OCI-LY3 (cell line): ENCODE data around the gene PNLIPRP1.

Experiments used
- H2AFZ ChIP-seq: fragments of 200-600, 300-600 bp; shearing (Covaris generic); 2 replicates; pipeline ENCODE4 v1.6.0; 2014; ENCODE audit warnings: antibody characterized with exemption, low read depth, low read length
- H3K27ac ChIP-seq: fragments of 200-600, 300-600 bp; sonication (generic); 2 replicates; pipeline ENCODE4 v1.5.1; 2014; ENCODE audit warnings: mild to moderate bottlenecking, low read length, moderate library complexity, mixed read lengths
- H3K27me3 ChIP-seq: fragments of 200-600, 300-600 bp; sonication (generic); 2 replicates; pipeline ENCODE4 v1.6.1; 2014; ENCODE audit warnings: low read depth, low read length, mixed read lengths
- H3K36me3 ChIP-seq: fragments of 200-600, 300-600 bp; sonication (generic); replicated peaks from 2 replicates; pipeline ENCODE3; 2014; ENCODE audit warnings: low read depth, low read length, mixed read lengths
- H3K4me1 ChIP-seq: fragments of 300-600, 200-600 bp; sonication (generic); 2 replicates; pipeline ENCODE4 v1.6.1; 2014; ENCODE audit warnings: low read length, mixed read lengths
- H3K4me2 ChIP-seq: fragments of 200-600, 300-600 bp; sonication (generic); 2 replicates; pipeline ENCODE4 v1.6.1; 2014; ENCODE audit warnings: low read length, mixed read lengths
- H3K4me3 ChIP-seq: fragments of 300-600, 200-600 bp; sonication (generic); 2 replicates; pipeline ENCODE4 v1.5.1; 2014; ENCODE audit warnings: antibody characterized with exemption, mild to moderate bottlenecking, low read length, moderate library complexity
- H3K79me2 ChIP-seq: fragments of 300-600, 200-600 bp; shearing (Covaris generic); 2 replicates; pipeline ENCODE4 v1.6.1; 2014; ENCODE audit warnings: mild to moderate bottlenecking, low read length, mixed read lengths
- H3K9ac ChIP-seq: fragments of 300-600, 200-600 bp; shearing (Covaris generic); 2 replicates; pipeline ENCODE4 v1.6.0; 2014; ENCODE audit warnings: mild to moderate bottlenecking, low read length, moderate library complexity
- H3K9me3 ChIP-seq: fragments of 200-600, 300-600 bp; shearing (Covaris generic); 2 replicates; pipeline ENCODE4 v1.6.1; 2014; ENCODE audit warnings: low read length, mixed read lengths; ENCODE audit not compliant: insufficient read depth
- H4K20me1 ChIP-seq: fragments of 200-600, 300-600 bp; sonication (generic); 2 replicates; pipeline ENCODE4 v1.6.1; 2016; ENCODE audit warnings: low read length, mixed read lengths; ENCODE audit not compliant: insufficient read depth
- EZH2phosphoT487 ChIP-seq: fragments of 200-600 bp; shearing (Covaris generic); IDR thresholded peaks from 2 replicates; pipeline ENCODE4 v1.6.1; 2018; ENCODE audit warnings: antibody characterized with exemption, mixed run types, low read depth
- TF ChIP-seq, protein P1 (sequence below): fragments of 200-600, 300-600 bp; sonication (generic); IDR thresholded peaks from 2 replicates; pipeline ENCODE4 v1.5.1; 2014; ENCODE audit warnings: antibody characterized with exemption, low read length, low read depth

The PNLIPRP1 gene

DNA sequence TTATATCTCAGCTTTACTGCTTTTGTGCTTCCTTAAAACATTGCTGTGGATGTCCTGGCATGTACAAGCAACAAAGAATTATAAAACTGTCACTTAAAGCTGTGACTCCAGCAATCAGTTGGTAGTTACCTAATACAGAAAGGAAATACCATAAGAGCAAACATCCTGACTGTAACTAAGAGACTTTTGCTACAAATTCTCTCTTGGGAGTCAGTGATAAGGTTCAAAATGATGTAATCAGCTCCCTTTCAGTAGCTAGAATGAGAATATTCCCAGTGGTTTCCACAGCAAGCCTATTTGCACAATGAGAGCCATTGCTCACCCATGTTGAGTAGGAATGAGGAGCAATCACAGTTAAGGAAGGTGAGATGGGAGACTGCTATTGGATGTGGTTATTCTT lies 7.6 kb downstream of the PNLIPRP1 start:
- H3K9ac ChIP-seq, result no peak overlapping the region
- H3K4me1 ChIP-seq, result no peaks in the 10 kb centered on the region
- no peaks in the 10 kb centered on the region for H3K27me3 ChIP-seq
- H3K9me3 ChIP-seq, result no peaks in the 10 kb centered on the region
- H3K79me2 ChIP-seq, result no peaks in the 10 kb centered on the region
- no peaks in the 10 kb centered on the region for H3K36me3 ChIP-seq
- H3K4me3 ChIP-seq, result no peak overlapping the region
- TF ChIP-seq EZH2phosphoT487, result no peak
- TF ChIP-seq, protein P1, sequence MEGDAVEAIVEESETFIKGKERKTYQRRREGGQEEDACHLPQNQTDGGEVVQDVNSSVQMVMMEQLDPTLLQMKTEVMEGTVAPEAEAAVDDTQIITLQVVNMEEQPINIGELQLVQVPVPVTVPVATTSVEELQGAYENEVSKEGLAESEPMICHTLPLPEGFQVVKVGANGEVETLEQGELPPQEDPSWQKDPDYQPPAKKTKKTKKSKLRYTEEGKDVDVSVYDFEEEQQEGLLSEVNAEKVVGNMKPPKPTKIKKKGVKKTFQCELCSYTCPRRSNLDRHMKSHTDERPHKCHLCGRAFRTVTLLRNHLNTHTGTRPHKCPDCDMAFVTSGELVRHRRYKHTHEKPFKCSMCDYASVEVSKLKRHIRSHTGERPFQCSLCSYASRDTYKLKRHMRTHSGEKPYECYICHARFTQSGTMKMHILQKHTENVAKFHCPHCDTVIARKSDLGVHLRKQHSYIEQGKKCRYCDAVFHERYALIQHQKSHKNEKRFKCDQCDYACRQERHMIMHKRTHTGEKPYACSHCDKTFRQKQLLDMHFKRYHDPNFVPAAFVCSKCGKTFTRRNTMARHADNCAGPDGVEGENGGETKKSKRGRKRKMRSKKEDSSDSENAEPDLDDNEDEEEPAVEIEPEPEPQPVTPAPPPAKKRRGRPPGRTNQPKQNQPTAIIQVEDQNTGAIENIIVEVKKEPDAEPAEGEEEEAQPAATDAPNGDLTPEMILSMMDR, result no peak
- no peak overlapping the region for H2AFZ ChIP-seq
- H4K20me1 ChIP-seq, result no peaks in the 10 kb centered on the region
- no peak overlapping the region for H3K4me2 ChIP-seq
- H3K27ac ChIP-seq, result no peak overlapping the region

DNA sequence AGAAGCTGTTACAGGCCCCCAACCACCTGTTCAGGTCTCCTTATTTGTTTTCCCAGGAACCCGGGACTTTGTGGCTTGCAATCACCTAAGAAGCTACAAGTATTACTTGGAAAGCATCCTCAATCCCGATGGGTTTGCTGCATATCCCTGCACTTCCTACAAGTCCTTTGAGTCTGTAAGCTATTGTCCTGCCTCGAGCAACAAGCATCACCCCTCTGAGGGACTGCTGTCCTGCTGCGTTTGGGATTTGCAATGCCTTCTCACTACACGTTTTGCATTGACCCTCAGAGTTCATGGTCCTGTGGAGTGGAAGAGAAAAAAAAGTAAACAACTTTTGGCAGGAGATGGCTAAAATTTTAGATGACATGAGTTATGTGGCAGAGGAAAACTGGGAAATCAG lies 9.2 kb downstream of the PNLIPRP1 start:
- Histone ChIP-seq H3K9ac (no peak overlapping the region), H3K9me3 (no peaks in the 10 kb centered on the region), H3K79me2 (no peaks in the 10 kb centered on the region), H3K4me1 (no peaks in the 10 kb centered on the region), H3K4me2 (no peak overlapping the region), H3K27ac (no peak overlapping the region), H3K27me3 (no peaks in the 10 kb centered on the region), H3K4me3 (no peak overlapping the region), H2AFZ (no peak overlapping the region), H3K36me3 (no peaks in the 10 kb centered on the region), H4K20me1 (no peaks in the 10 kb centered on the region)
- TF ChIP-seq, protein P1, result no peak
- TF ChIP-seq EZH2phosphoT487, result no peak

DNA sequence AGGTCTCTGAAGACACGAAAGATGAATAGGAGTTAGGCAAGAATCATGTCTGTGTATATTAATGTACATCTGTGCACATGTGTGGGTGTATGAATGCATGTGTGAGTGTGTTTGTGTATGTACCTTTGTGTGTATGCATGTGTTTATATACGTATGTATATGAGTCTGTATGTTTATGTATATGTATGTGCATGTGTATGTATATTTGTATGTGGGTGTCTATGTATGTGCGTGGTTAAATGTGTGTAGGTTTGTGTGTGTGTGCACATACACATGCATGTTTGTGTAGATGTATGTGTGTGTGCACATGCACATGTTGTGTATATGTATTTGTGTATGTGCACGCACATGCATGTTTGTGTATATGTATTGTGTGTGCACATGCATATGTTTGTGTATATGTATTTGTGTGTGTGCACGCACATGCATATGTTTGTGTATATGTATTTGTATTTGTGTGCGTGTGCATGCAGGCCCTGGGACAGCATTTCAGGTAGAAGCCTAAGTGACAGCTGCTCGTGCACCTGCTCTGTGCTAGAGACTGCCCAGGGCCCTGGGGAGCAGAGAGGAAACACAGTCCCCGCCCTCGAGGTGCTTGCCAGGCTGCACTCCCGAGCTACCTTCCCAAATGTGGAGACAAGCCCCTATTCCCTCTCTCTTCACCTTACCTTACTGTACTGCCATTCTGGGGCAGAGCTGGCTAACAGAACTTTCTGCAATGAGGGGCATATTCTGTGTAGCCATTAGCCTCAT lies 12.1 kb downstream of the PNLIPRP1 start:
- H2AFZ ChIP-seq, result no peak overlapping the region
- H3K4me2 ChIP-seq, result no peak overlapping the region
- H3K27me3 ChIP-seq, result no peaks in the 10 kb centered on the region
- H4K20me1 ChIP-seq, result no peaks in the 10 kb centered on the region
- H3K4me1 ChIP-seq, result no peaks in the 10 kb centered on the region
- H3K36me3 ChIP-seq, result no peaks in the 10 kb centered on the region
- no peak overlapping the region for H3K9ac ChIP-seq
- no peaks in the 10 kb centered on the region for H3K79me2 ChIP-seq
- H3K4me3 ChIP-seq, result no peak overlapping the region
- TF ChIP-seq EZH2phosphoT487, result no peak
- TF ChIP-seq, protein P1, result no peak
- no peaks in the 10 kb centered on the region for H3K9me3 ChIP-seq
- H3K27ac ChIP-seq, result no peak overlapping the region

DNA sequence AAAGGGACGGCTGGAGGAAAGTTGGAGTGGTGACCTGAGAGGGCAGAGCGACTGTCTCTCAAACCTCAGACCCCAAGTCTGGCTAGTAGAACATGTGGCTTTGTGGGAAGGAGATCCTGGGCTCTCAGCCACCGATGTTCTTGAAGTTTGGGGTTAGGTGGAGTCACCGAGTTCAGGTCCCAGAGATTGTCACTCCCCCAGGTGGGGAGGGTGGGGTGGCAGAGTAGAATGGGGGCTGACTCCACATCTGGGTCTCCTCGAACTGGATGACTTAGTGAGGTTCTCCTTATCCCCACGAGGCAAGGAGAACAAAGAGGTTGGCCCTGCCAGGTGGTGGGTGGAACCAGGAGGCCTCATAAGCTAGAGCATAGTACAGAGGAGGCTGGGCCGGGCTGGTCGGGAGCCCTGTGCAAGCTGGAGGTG lies 15.3 kb downstream of the PNLIPRP1 start:
- Histone ChIP-seq H3K4me3 (no peak overlapping the region), H3K4me1 (no peaks in the 10 kb centered on the region), H3K79me2 (no peaks in the 10 kb centered on the region), H4K20me1 (no peaks in the 10 kb centered on the region), H3K9me3 (no peaks in the 10 kb centered on the region), H3K4me2 (no peak overlapping the region), H3K36me3 (no peaks in the 10 kb centered on the region), H2AFZ (no peak overlapping the region), H3K27ac (no peak overlapping the region), H3K27me3 (no peaks in the 10 kb centered on the region), H3K9ac (no peak overlapping the region)
- TF ChIP-seq EZH2phosphoT487, result no peak
- TF ChIP-seq, protein P1, result no peak
